Limb (tissue), 2 donors: ENCODE measurements around the gene LIF.
"Not testable (repeated sequence)": the region's sequence is repeated elsewhere in the genome, so short reads cannot be mapped to it uniquely, and the experiment has no call there.

ENCODE experiments used
- DNase-seq, 2 donors: peaks; one replicate each; pipeline ENCODE4 v3.0.0-alpha.2; 2016; ENCODE audit errors: extremely low spot score in 2 of 2

The LIF gene

DNA sequence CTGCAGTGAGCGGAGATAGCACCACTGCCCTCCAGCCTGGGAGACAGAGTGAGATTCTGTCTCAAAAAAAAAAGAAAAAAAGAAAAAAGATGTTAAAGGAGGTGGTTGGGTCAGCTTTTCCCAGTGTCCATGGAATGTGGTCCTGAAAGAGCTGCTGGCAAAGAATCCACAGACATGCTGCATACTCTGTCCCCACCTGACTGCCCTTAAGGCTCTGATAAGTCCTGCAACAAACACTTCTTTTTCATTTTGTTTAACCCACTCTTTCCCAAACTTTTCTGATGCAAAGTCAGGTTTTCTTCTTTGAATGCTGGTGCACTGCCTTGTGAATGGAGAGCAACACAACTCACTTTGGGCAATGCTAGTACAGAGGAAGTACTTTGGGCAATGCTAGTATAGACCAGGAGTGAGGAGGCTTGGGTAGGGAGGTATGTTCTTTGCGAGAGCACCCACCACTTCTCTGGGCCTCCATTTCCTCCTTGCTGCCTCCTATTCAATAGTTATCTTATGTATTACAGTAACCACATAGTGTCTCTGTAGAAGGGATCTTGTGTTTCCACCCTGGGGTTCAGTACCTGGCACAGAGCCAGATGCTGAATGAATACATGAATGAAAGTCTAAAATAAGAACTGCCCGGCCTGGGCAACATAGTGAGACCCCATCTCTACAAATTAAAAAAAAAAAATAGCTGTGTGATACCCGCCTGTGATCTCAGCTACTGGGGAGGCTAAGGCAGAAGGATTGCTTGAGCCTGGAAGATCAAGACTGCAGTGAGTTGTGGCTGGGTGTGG is 18.9 kb downstream of the LIF start:
- no peak for DNase-seq

DNA sequence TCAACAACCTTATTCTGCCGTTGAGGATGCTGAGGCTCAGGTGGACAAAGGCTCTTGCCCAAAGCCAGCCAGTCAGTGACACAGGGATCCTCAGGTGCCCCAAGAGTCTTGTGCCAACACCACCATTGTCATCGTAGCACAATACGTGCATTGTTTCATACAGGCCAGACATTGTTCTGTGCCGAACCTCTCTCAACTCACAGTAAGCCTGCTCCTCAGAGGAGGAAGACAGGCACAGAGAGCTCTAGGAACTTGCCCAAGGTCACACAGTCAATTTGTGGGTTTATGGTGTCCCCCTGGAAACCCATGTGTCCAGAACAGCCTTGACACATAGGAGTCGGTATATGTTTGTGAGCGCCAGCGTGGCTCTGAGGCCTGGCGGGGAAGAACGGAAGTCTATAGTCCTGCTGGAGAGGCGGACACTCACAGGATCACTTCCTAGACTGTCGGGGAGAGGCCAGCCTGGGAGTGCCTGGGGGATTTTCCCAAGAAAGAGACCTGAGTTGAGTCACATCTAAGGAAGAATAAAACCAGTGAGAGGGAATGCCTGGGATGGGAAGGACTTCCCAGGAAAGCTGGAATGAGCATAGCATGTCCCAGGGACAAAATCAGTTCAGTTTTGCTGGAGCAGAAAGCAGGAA is 20.2 kb downstream of the LIF start:
- DNase-seq = no peak

GRCh38 chr22:30225220-30225927 is 21.2 kb downstream of the LIF start:
- DNase-seq = no peak

- DNase-seq = no peak
Measured at GRCh38 chr22:30224161-30224857, 22.2 kb downstream of the LIF start.

GRCh38 chr22:30223303-30223702 is 23.3 kb downstream of the LIF start:
- no peak for DNase-seq

GRCh38 chr22:30222321-30222720 is 24.2 kb downstream of the LIF start:
- DNase-seq = no peak

DNA sequence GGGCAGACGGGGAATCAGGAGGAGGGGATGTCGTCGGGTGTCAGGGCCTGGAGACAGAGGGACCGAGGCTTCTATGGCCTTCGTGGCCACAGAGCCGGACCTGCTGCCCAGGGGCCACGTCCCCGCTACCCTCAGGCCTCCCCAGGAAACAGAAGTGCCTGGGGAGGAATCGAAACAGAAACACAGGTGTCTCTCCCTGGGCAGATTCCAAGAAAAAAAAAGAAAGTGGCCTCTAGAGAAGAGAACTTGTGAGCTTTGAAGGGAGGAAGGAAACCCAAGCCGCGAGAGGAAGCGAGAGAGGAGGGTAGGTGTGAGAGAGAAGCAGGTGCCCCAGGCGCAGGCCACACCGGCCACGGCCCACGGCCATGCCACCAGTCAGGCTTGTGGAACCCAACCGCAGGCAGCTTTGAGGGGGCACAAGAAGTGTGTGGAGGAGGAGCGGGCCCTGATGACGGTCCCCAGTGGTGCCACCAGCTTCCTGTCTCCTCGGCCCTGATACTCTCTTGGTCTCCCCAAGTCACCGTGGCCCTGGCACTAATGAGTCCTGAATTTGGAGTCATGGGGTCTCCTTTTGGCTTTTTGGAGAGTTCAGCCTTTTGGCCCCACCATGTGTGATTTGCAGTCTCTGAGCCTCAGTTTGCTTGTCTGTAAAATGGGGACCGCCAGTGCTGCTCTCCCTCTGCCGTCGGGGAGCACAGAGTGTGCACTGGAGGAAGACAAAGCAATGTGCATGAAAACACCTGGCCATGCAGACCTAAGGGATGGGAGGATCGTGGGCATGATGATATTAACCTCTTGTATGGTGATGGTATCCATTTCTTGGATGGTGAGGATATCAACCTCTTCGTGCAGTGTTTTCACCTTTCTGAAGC is 25.2 kb downstream of the LIF start:
- no peak for DNase-seq

- no peak for DNase-seq
Measured at GRCh38 chr22:30220338-30221012, 26.1 kb downstream of the LIF start.

DNA sequence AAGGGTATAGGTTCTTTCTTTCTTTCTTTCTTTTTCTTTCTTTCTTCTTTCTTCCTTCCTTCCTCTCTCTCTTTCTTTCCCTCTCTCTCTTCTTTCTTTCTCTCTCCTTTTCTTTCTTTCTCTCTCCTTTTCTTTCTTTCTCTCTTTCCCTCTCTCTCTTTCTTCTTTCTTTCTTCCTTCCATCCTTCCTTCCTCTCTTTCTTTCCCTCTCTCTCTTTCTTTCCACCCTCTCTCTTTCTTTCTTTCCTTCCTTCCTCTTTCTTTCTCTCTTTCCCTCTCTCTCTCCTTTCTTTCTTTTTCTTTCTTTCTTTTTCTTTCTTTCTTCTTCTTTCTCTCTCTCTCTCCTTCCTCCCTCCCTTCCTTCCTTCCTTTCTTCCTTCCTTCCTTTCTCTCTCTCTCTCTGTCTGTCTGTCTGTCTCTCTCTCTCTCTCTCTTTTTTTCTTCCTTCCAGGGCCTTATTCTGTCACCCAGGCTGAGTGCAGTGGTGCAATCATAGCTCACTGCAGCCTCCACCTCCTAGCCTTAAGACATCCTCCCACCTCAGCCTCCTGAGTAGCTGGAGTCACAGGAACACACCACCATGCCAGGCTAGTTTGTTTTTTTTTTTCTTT is 26.8 kb downstream of the LIF start:
- no peak for DNase-seq

DNA sequence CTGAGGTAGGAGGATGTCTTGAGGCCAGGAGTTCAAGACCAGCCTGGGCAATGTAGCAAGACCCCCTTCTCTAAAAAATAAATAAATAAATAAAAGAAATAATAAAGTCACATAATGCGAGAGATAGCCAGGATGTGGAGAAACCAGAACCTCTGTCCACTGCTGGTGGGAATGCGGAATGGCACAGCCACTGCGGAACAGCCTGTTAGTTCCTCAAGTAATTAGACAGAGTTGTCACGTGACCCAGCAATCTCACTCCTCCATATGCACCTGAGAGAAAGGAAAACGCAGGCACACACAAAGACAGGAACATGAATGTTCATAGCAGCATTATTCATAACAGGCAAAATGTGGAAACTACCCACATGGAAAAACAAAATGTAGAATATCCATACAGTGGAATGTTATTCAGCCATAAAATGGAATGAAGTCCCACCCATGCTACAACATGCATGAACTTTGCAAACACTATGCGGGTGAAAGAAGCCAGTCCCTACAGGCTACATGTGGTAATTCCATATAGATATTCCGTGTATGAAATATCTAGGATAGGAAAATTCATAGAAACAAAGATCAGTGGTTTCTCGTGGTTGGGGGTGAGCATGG is 27.4 kb downstream of the LIF start:
- no peak for DNase-seq

DNA sequence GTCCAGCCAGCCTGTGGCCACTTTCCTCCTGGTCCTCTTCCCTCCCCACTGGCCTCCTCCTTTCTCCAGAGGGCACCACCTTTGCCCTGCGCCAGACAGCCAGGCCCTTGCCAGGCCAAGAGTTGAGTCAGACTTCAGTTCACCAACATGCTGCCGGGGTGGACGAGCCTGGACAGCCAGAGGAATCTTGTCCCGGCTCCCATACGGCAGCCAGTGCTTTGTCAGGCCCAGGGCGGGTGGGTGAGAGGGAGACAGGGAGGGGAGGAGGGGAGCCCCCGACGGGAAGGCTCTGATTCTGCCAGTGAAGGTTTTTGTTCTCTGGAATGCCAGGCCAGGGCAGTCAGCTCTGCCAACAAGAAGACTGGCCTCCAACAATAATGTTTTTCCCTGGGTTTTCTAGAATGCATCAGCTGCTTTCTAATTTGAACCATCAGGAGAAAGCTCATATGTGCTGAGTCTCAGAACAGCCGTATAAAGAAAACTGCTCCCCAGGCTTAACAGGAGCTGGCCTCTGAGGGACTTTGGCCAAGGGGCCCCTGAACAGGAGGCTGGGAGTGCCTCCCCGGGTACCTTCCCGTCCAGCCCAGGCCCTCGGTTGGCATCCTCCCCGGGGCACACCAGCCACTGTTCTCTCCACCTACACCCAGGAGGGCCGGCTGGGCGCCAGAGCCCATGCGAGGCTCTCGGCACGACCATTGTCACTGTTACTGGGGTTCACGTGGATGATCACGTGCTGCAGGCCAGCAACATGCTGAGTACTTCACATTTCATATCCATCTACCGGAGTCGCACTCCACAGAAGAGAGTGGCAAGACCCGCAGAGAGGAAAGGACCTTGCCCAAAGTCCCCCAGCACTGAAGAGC is 28.6 kb downstream of the LIF start:
- DNase-seq = no peak

DNA sequence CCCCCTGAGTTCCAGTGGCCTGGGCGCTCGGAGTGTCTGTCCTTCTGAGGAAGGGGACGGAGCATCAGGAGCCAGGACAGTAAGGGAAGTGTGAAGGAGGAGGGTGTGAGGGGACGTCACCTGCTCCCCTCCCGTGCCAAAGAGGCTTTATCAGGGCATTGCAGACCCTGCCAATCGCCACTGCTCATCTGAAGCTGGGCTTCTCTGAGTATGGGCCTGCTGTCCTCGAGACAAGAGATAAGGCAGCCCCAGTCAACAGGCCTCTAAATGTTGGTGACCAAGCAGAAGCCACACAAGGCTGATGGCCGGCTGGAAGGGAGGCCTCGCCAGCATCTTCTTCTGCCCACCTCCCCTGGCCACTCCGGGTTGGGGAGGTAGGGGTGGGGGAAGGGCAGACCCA is 29.8 kb downstream of the LIF start:
- DNase-seq = no peak

DNA sequence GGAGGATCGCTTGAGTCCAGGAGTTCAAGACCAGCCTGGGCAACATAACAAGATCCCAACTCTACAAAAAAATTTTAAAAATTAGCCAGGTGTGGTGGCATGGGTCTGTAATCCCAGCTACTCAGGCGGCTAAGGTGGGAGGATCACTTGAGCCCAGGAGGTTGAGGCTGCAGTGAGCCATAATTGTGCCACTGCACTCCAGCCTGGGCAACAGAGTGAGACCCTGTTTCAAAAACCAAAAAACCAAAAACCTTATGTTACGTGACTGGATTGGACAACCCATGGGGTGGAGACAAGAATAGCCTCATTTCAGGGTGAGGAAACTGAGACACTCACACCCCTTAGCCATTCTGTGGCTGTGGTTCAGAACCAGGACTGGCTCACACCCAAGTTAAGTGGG is 30.3 kb downstream of the LIF start:
- not testable (repeated sequence) for DNase-seq

GRCh38 chr22:30214703-30215407 is 31.7 kb downstream of the LIF start:
- DNase-seq = no peak

- DNase-seq = no peak
Measured at GRCh38 chr22:30212996-30213441, 33.5 kb downstream of the LIF start.

GRCh38 chr22:30212363-30212995 is 34.1 kb downstream of the LIF start:
- no peak for DNase-seq

DNA sequence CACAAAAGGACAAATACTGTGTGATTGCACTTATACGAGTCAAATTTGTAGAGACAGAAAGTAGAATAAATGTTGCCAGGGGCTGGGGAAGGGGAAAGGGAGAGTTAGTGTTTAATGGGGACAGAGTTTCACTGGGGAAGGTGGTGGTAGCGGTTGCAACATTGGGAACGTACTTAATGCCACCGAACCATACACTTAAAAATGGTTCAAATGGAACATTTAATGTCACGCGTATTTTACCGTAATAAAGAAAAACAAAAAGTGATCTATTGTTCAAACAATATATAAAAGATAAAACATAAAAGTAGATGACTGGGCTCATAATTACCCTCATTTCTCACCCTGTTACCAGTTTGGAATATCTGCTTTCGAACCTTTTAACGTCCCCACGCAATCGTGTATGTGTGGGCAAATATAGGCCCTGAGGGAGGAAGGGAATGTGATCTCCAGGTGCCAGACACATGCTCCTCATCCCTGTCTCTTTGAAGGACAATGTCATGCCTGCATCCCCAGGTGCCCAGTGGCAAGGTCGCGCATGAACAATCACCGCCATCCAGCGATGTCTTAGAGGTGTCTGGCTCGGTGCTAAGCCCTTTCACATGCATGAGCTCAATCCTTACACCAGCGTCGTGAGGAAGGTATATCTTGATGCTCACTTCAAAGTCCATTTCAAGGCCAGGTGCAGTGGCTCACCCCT is 35.3 kb downstream of the LIF start:
- DNase-seq = no peak
